ENCODE measurements around the gene SNX19. TPM values are rescaled to one million over a fixed set of nuclear protein-coding genes. Genes with fewer than 3 reads are reported as not detected.
"Not testable (repeated sequence)": the region's sequence is repeated elsewhere in the genome, so short reads cannot be mapped to it uniquely, and the experiment has no call there.

SNX19 gene
- total RNA-seq, 5 donors from 2014 or later (not counting 1 experiment from before 2014, with no cell fraction given), result 42.7 to 61.1 (median 57.2) TPM

- ATAC-seq (replicated peaks in 1 of 4) (no peak), DNase-seq (no peak)
- H3K27me3 Mint-ChIP-seq, result peaks cover 16 to 21% of the 10 kb centered on the region in 2 donors
- H3K9me3 Mint-ChIP-seq, result no peaks in the 10 kb centered on the region
- H3K4me3 Mint-ChIP-seq, result no peak overlapping the region
- CTCF ChIA-PET, result no interaction called here
- H3K27ac ChIP-seq (ENCODE audit: low read length), result no peak overlapping the region
- no peak overlapping the region for H3K4me3 ChIP-seq (ENCODE audit: control insufficient read depth in 1 of 2, extremely low read depth in 1 of 2, low read length in 1 of 2)
- H3K4me1 ChIP-seq (ENCODE audit: control insufficient read depth in 1 of 2, extremely low read depth in 1 of 2, insufficient read depth in 2 of 2, low read length in 2 of 2), result no peaks in the 10 kb centered on the region
- H3K27ac Mint-ChIP-seq, result no peak overlapping the region
- peaks cover 7 to 14% (median 11%) of the 10 kb centered on the region in 3 donors for H3K4me1 Mint-ChIP-seq
- H3K36me3 ChIP-seq (ENCODE audit: control insufficient read depth in 2 of 2, extremely low read depth in 1 of 2, insufficient read depth in 1 of 2, low read length in 1 of 2), result no peaks in the 10 kb centered on the region
- H3K36me3 Mint-ChIP-seq, result no peaks in the 10 kb centered on the region
- 100% methylated on average over 1 of the region's 9 CpGs for WGBS (ENCODE audit: insufficient coverage)
- no peaks in the 10 kb centered on the region for H3K9me3 ChIP-seq
- POLR2A ChIA-PET, result no interaction called here
- H3K27me3 ChIP-seq (replicated peaks in 1 of 2; ENCODE audit: control insufficient read depth in 2 of 2, extremely low read depth in 1 of 2, insufficient read depth in 2 of 2, low read length in 1 of 2), result no peaks in the 10 kb centered on the region
Observed at GRCh38 chr11:130945896-130946295, 29.6 kb upstream of the SNX19 start.

GRCh38 chr11:130940706-130941105 is 24.4 kb upstream of the SNX19 start:
- CTCF ChIA-PET, result no interaction called here
- H3K27me3 ChIP-seq (replicated peaks in 1 of 2; ENCODE audit: control insufficient read depth in 2 of 2, extremely low read depth in 1 of 2, insufficient read depth in 2 of 2, low read length in 1 of 2), result peaks cover 0 to 2% of the 10 kb centered on the region in 2 experiments
- Mint-ChIP-seq H3K36me3 (no peaks in the 10 kb centered on the region), H3K27me3 (peaks cover 12 to 29% of the 10 kb centered on the region in 2 donors), H3K9me3 (no peaks in the 10 kb centered on the region), H3K27ac (no peak overlapping the region), H3K4me3 (no peak overlapping the region), H3K4me1 (no peaks in the 10 kb centered on the region)
- H3K4me3 ChIP-seq (ENCODE audit: control insufficient read depth in 1 of 2, extremely low read depth in 1 of 2, low read length in 1 of 2), result no peak overlapping the region
- H3K9me3 ChIP-seq, result no peaks in the 10 kb centered on the region
- POLR2A ChIA-PET, result no interaction called here
- no CpG with 5 or more reads among the region's 1 CpG for WGBS (ENCODE audit: insufficient coverage)
- H3K4me1 ChIP-seq (ENCODE audit: control insufficient read depth in 1 of 2, extremely low read depth in 1 of 2, insufficient read depth in 2 of 2, low read length in 2 of 2), result no peaks in the 10 kb centered on the region
- no peaks in the 10 kb centered on the region for H3K36me3 ChIP-seq (ENCODE audit: control insufficient read depth in 2 of 2, extremely low read depth in 1 of 2, insufficient read depth in 1 of 2, low read length in 1 of 2)
- DNase-seq, result no peak
- no peak overlapping the region for H3K27ac ChIP-seq (ENCODE audit: low read length)
- ATAC-seq (replicated peaks in 1 of 4), result no peak

- Mint-ChIP-seq H3K27me3 (peaks cover 2 to 16% of the 10 kb centered on the region in 2 donors), H3K4me1 (no peaks in the 10 kb centered on the region), H3K36me3 (no peaks in the 10 kb centered on the region), H3K4me3 (no peak overlapping the region), H3K27ac (no peak overlapping the region), H3K9me3 (no peaks in the 10 kb centered on the region)
- Histone ChIP-seq H3K4me1 (ENCODE audit: control insufficient read depth in 1 of 2, extremely low read depth in 1 of 2, insufficient read depth in 2 of 2, low read length in 2 of 2) (no peaks in the 10 kb centered on the region), H3K27me3 (replicated peaks in 1 of 2; ENCODE audit: control insufficient read depth in 2 of 2, extremely low read depth in 1 of 2, insufficient read depth in 2 of 2, low read length in 1 of 2) (peaks cover 0 to 2% of the 10 kb centered on the region in 2 experiments), H3K27ac (ENCODE audit: low read length) (no peak overlapping the region), H3K4me3 (ENCODE audit: control insufficient read depth in 1 of 2, extremely low read depth in 1 of 2, low read length in 1 of 2) (no peak overlapping the region), H3K36me3 (ENCODE audit: control insufficient read depth in 2 of 2, extremely low read depth in 1 of 2, insufficient read depth in 1 of 2, low read length in 1 of 2) (no peaks in the 10 kb centered on the region), H3K9me3 (no peaks in the 10 kb centered on the region)
- WGBS (ENCODE audit: insufficient coverage), result 100% methylated on average over 1 of the region's 2 CpGs
- no peak for ATAC-seq (replicated peaks in 1 of 4)
- no peak for DNase-seq
- ChIA-PET CTCF (no interaction called here), POLR2A (no interaction called here)
Observed at GRCh38 chr11:130937051-130937450, 20.8 kb upstream of the SNX19 start.

GRCh38 chr11:130932086-130932712 is 15.9 kb upstream of the SNX19 start:
- H3K27me3 ChIP-seq (replicated peaks in 1 of 2; ENCODE audit: control insufficient read depth in 2 of 2, extremely low read depth in 1 of 2, insufficient read depth in 2 of 2, low read length in 1 of 2), result no peaks in the 10 kb centered on the region
- no peaks in the 10 kb centered on the region for H3K9me3 ChIP-seq
- CTCF ChIA-PET, result no interaction called here
- no peaks in the 10 kb centered on the region for H3K36me3 ChIP-seq (ENCODE audit: control insufficient read depth in 2 of 2, extremely low read depth in 1 of 2, insufficient read depth in 1 of 2, low read length in 1 of 2)
- Mint-ChIP-seq H3K36me3 (no peaks in the 10 kb centered on the region), H3K4me1 (no peaks in the 10 kb centered on the region), H3K27me3 (peaks cover under 1 to 2% of the 10 kb centered on the region in 2 donors), H3K9me3 (no peaks in the 10 kb centered on the region), H3K27ac (no peak overlapping the region), H3K4me3 (no peak overlapping the region)
- POLR2A ChIA-PET, result interaction anchor here in 1 of 2 donors (0.6 kb wide), 1 partner anchor 1102 kb away, joined by 3 read pairs; no protein-coding TSS in a partner anchor
- no peaks in the 10 kb centered on the region for H3K4me1 ChIP-seq (ENCODE audit: control insufficient read depth in 1 of 2, extremely low read depth in 1 of 2, insufficient read depth in 2 of 2, low read length in 2 of 2)
- WGBS (ENCODE audit: insufficient coverage), result 67% methylated on average over 1 of the region's 5 CpGs
- H3K27ac ChIP-seq (ENCODE audit: low read length), result no peak overlapping the region
- ATAC-seq (replicated peaks in 1 of 4) (no peak), DNase-seq (no peak)
- H3K4me3 ChIP-seq (ENCODE audit: control insufficient read depth in 1 of 2, extremely low read depth in 1 of 2, low read length in 1 of 2), result no peak overlapping the region

- H3K4me1 ChIP-seq (ENCODE audit: control insufficient read depth in 1 of 2, extremely low read depth in 1 of 2, insufficient read depth in 2 of 2, low read length in 2 of 2), result no peaks in the 10 kb centered on the region
- peaks cover 0 to 4% (median 0%) of the 10 kb centered on the region in 3 donors for H3K4me1 Mint-ChIP-seq
- H3K9me3 ChIP-seq, result no peaks in the 10 kb centered on the region
- H3K27ac ChIP-seq (ENCODE audit: low read length), result no peak overlapping the region
- H3K27me3 ChIP-seq (replicated peaks in 1 of 2; ENCODE audit: control insufficient read depth in 2 of 2, extremely low read depth in 1 of 2, insufficient read depth in 2 of 2, low read length in 1 of 2), result peaks cover 0 to 6% of the 10 kb centered on the region in 2 experiments
- 10% methylated on average over 2 of the region's 3 CpGs for WGBS (ENCODE audit: insufficient coverage)
- H3K27me3 Mint-ChIP-seq, result peaks cover 15 to 30% of the 10 kb centered on the region in 2 donors
- no peak overlapping the region for H3K27ac Mint-ChIP-seq
- no peaks in the 10 kb centered on the region for H3K9me3 Mint-ChIP-seq
- H3K4me3 Mint-ChIP-seq, result no peak overlapping the region
- H3K36me3 ChIP-seq (ENCODE audit: control insufficient read depth in 2 of 2, extremely low read depth in 1 of 2, insufficient read depth in 1 of 2, low read length in 1 of 2), result no peaks in the 10 kb centered on the region
- ChIA-PET CTCF (interaction anchor here (0.6 kb wide), 2 partner anchors 657 to 821 kb away, joined by 3 read pairs; no protein-coding TSS in a partner anchor), POLR2A (no interaction called here)
- no peaks in the 10 kb centered on the region for H3K36me3 Mint-ChIP-seq
- ATAC-seq (replicated peaks in 1 of 4) (no peak), DNase-seq (no peak)
- H3K4me3 ChIP-seq (ENCODE audit: control insufficient read depth in 1 of 2, extremely low read depth in 1 of 2, low read length in 1 of 2), result no peak overlapping the region
Observed at GRCh38 chr11:130924750-130925149, 8.5 kb upstream of the SNX19 start.

- H3K36me3 ChIP-seq (ENCODE audit: control insufficient read depth in 2 of 2, extremely low read depth in 1 of 2, insufficient read depth in 1 of 2, low read length in 1 of 2); H3K36me3 Mint-ChIP-seq; H3K4me3 Mint-ChIP-seq; H3K9me3 Mint-ChIP-seq; H3K27me3 ChIP-seq (replicated peaks in 1 of 2; ENCODE audit: control insufficient read depth in 2 of 2, extremely low read depth in 1 of 2, insufficient read depth in 2 of 2, low read length in 1 of 2); H3K4me3 ChIP-seq (ENCODE audit: control insufficient read depth in 1 of 2, extremely low read depth in 1 of 2, low read length in 1 of 2); ATAC-seq (replicated peaks in 1 of 4); POLR2A ChIA-PET; H3K9me3 ChIP-seq; H3K27ac Mint-ChIP-seq; CTCF ChIA-PET; H3K27ac ChIP-seq (ENCODE audit: low read length); DNase-seq: not testable (repeated sequence)
- Mint-ChIP-seq H3K27me3 (peaks cover 23 to 34% of the 10 kb centered on the region in 2 donors), H3K4me1 (peaks cover 4 to 15% (median 13%) of the 10 kb centered on the region in 3 donors)
- WGBS (ENCODE audit: insufficient coverage), result 63% methylated on average over 5 of the region's 5 CpGs
- peaks cover 3 to 15% of the 10 kb centered on the region in 2 experiments for H3K4me1 ChIP-seq (ENCODE audit: control insufficient read depth in 1 of 2, extremely low read depth in 1 of 2, insufficient read depth in 2 of 2, low read length in 2 of 2)
Observed at GRCh38 chr11:130920612-130921011, 4.3 kb upstream of the SNX19 start.
